Tibial nerve (tissue), 4 donors: ENCODE results near the gene CTNNA1. TPM values are rescaled to one million over a fixed set of nuclear protein-coding genes. Genes with fewer than 3 reads are reported as not detected.

Experiments used
- DNase-seq, 2 donors: peaks; one replicate each; pipeline ENCODE4 v3.0.0-alpha.2; 2019; ENCODE audit warnings: low spot score in 2 of 2
- H3K27ac ChIP-seq, 4 donors: fragments of 200-600 bp; sonication (generic) in 3 of 4; one replicate each; pipeline ENCODE4 v1.5.1; 2017 to 2019; ENCODE audit warnings: mild to moderate bottlenecking in 1 of 4
- H3K27me3 ChIP-seq, 2 donors: fragments of 200-600 bp; sonication (generic) in 1 of 2; one replicate each; pipeline versions ENCODE4 v1.5.1 to v1.6.0; 2017 to 2019
- H3K36me3 ChIP-seq, 3 donors: fragments of 200-600 bp; sonication (generic); one replicate each; pipeline ENCODE4 v1.5.1; 2018 to 2019
- H3K4me1 ChIP-seq, 4 donors: fragments of 200-600 bp; sonication (generic) in 3 of 4; one replicate each; pipeline ENCODE4 v1.5.1; 2017 to 2019
- H3K4me3 ChIP-seq, 4 donors: fragments of 200-600 bp; sonication (generic) in 3 of 4; one replicate each; pipeline ENCODE4 v1.5.1; 2017 to 2019; ENCODE audit warnings: mild to moderate bottlenecking in 1 of 4, moderate library complexity in 1 of 4
- H3K9me3 ChIP-seq, 4 donors: fragments of 200-600 bp; sonication (generic) in 3 of 4; one replicate each; pipeline ENCODE4 v1.5.1; 2017 to 2019
- EP300 ChIP-seq, 2 donors: sonication (generic); formaldehyde crosslinking; IDR thresholded peaks; one replicate each; pipeline ENCODE4 v1.6.1; 2017; ENCODE audit warnings: antibody characterized with exemption in 2 of 2, mild to moderate bottlenecking in 1 of 2
- POLR2A ChIP-seq, 2 donors: fragments of 450-650 bp; IDR thresholded peaks; one replicate each; pipeline ENCODE4 v1.6.1; 2017; ENCODE audit warnings: antibody characterized with exemption in 2 of 2, mild to moderate bottlenecking in 2 of 2, moderate library complexity in 2 of 2
- WGBS, 2 donors: methylation state at CpG; one replicate each; pipeline ENCODE4 v1.1.5; 2018; 5-methylcytosine and 5-hydroxymethylcytosine counted together
- total RNA-seq, 4 donors: library from RNA; depleted of rRNA; stranded (reverse); fragments of >200 nt; gene quantifications; one replicate each; pipeline ENCODE4 v1.1.0, GENCODE V29; 2016
- TF ChIP-seq, protein P1 (sequence below), 5 experiments: fragments of 200-600 bp in 3 of 5; fragments of 450-650 bp in 2 of 5; sonication (generic) in 3 of 5; IDR thresholded peaks; one replicate each; pipeline ENCODE4 v1.5.1; 2016 to 2019; ENCODE audit warnings: antibody characterized with exemption in 5 of 5, mild to moderate bottlenecking in 3 of 5, moderate library complexity in 2 of 5

Gene CTNNA1
- total RNA-seq, 4 donors from 2014 or later = 292 to 447 (median 321) TPM

DNA sequence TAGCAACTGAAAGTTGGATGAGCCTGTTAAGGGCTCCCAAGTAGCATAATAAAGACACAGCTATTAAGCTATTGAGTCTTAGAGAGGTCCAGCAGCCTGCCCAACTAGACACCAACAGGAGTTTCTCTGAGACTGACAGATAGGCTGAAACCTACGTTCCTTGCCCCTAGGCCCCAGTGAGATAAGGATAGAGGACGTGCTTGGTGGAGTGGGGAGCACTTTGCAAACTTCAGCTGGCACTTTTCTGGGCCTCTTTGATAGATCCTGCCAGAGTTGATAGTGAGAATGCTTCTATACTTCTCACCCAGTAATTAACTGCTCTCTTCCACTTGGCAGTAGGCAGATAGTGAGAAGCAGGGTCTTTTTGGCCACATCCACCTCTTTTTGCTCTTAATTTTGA, 20.8 kb upstream of the CTNNA1 start:
- no peak overlapping the region for H3K4me3 ChIP-seq
- WGBS, 2 donors = 83 to 92% methylated on average over 2 of the region's 2 CpGs
- H3K36me3 ChIP-seq = no peaks in the 10 kb centered on the region
- no peaks in the 10 kb centered on the region for H3K9me3 ChIP-seq
- no peaks in the 10 kb centered on the region for H3K27me3 ChIP-seq
- TF ChIP-seq, protein P1, sequence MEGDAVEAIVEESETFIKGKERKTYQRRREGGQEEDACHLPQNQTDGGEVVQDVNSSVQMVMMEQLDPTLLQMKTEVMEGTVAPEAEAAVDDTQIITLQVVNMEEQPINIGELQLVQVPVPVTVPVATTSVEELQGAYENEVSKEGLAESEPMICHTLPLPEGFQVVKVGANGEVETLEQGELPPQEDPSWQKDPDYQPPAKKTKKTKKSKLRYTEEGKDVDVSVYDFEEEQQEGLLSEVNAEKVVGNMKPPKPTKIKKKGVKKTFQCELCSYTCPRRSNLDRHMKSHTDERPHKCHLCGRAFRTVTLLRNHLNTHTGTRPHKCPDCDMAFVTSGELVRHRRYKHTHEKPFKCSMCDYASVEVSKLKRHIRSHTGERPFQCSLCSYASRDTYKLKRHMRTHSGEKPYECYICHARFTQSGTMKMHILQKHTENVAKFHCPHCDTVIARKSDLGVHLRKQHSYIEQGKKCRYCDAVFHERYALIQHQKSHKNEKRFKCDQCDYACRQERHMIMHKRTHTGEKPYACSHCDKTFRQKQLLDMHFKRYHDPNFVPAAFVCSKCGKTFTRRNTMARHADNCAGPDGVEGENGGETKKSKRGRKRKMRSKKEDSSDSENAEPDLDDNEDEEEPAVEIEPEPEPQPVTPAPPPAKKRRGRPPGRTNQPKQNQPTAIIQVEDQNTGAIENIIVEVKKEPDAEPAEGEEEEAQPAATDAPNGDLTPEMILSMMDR (IDR thresholded peaks at IDR 0.05) = no peak
- TF ChIP-seq EP300 (IDR thresholded peaks at IDR 0.05) (no peak), POLR2A (IDR thresholded peaks at IDR 0.05) (no peak)
- no peak for DNase-seq
- no peaks in the 10 kb centered on the region for H3K4me1 ChIP-seq
- no peak overlapping the region for H3K27ac ChIP-seq

DNA sequence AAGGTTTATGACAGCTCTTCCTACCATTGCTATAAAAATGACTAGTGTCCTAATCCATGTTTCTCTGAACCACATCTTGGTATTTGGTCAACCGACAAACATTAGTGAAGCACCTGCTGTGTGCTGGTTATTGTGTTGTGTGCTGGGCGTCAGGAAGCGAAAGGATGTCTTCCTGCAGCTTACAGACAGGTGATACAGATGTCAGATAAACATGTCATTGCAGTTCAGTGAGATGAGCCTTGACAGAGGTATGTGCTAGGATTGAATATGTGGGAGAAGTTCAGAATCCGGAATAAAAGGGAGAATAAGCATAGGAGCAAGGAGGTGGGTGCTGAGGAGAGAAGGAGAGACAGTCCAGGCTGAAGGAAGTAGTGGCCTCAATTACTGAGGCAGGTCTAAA, 20.3 kb upstream of the CTNNA1 start:
- no peaks in the 10 kb centered on the region for H3K36me3 ChIP-seq
- no peak overlapping the region for H3K4me3 ChIP-seq
- H3K4me1 ChIP-seq = no peaks in the 10 kb centered on the region
- H3K27ac ChIP-seq = no peak overlapping the region
- no peaks in the 10 kb centered on the region for H3K9me3 ChIP-seq
- DNase-seq = no peak
- WGBS, 2 donors = 74 to 91% methylated on average over 4 of the region's 4 CpGs
- no peak for TF ChIP-seq POLR2A (IDR thresholded peaks at IDR 0.05)
- TF ChIP-seq, protein P1 (IDR thresholded peaks at IDR 0.05) = no peak
- TF ChIP-seq EP300 (IDR thresholded peaks at IDR 0.05) = no peak
- H3K27me3 ChIP-seq = no peaks in the 10 kb centered on the region

- WGBS, 2 donors = 67 to 72% methylated on average over 2 of the region's 2 CpGs
- H3K4me1 ChIP-seq = no peaks in the 10 kb centered on the region
- no peaks in the 10 kb centered on the region for H3K9me3 ChIP-seq
- no peak overlapping the region for H3K27ac ChIP-seq
- no peak for DNase-seq
- no peaks in the 10 kb centered on the region for H3K27me3 ChIP-seq
- H3K4me3 ChIP-seq = no peak overlapping the region
- no peaks in the 10 kb centered on the region for H3K36me3 ChIP-seq
- TF ChIP-seq EP300 (IDR thresholded peaks at IDR 0.05) (no peak), POLR2A (IDR thresholded peaks at IDR 0.05) (no peak)
- TF ChIP-seq, protein P1 (IDR thresholded peaks at IDR 0.05) = no peak
These were observed 19.7 kb upstream of the CTNNA1 start for GRCh38 chr5:138733509-138733908.

DNA sequence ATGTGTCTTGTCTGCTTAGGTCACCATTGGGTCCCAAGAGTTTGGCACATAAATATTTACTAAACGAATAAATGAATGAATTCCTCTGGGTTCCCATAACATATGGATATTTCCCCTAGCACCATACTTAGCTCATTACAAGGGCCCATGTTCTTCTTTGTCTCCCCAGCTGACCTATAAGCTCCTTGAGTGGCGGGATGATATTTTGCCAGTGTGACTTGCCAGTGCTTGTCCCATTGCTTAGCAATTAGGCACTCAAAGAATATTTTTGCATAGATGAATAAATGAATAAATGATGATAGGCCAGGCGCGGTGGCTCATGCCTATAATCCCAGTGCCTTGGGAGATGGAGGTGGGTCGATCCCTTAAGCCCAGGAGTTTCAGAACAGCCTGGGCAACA, 16.9 kb upstream of the CTNNA1 start:
- DNase-seq = no peak
- H3K27me3 ChIP-seq = no peaks in the 10 kb centered on the region
- no peak overlapping the region for H3K27ac ChIP-seq
- no peaks in the 10 kb centered on the region for H3K9me3 ChIP-seq
- no peaks in the 10 kb centered on the region for H3K4me1 ChIP-seq
- H3K4me3 ChIP-seq = no peak overlapping the region
- H3K36me3 ChIP-seq = no peaks in the 10 kb centered on the region
- TF ChIP-seq EP300 (IDR thresholded peaks at IDR 0.05) = no peak
- TF ChIP-seq POLR2A (IDR thresholded peaks at IDR 0.05) = no peak
- TF ChIP-seq, protein P1 (IDR thresholded peaks at IDR 0.05) = no peak
- WGBS, 2 donors = 83 to 86% methylated on average over 5 of the region's 5 CpGs

DNA sequence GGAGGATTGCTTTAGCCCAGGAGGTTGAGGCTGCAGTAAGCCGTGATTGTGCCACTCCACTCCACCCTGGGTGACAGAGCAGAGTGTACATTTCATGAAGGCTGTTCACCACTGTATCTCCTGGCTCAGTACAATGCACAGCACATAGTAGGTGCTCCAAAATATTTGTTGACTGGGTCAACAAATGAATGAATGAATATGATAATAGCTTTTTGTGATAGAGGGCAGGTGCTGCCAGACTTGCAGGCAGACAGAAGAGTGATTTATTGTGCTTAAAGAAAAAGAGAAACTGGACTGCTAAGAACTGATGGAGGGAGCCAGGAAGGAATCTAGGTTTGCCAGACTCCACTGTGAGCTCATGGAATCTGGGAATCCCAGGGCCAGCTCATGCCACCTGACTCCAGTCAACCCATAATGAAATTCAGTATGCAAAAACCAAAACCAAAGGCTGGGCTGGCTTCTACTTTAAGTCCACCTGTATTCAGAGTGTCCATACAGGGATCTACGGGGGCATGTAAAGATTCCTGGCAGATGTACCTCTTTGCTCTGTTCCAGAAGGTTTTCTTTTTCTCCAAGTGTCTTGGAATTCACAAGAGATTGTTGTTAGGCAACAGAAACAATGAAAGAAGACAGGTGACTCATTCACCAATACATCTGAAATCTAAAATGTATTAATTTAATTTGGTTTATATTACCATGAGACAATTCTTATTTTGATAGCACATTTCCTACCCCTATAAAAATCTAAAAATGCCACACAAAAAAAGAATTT, 15.5 kb upstream of the CTNNA1 start:
- Histone ChIP-seq H3K27ac (no peak overlapping the region), H3K27me3 (no peaks in the 10 kb centered on the region), H3K4me3 (no peak overlapping the region), H3K9me3 (no peaks in the 10 kb centered on the region), H3K4me1 (no peaks in the 10 kb centered on the region), H3K36me3 (no peaks in the 10 kb centered on the region)
- no peak for DNase-seq
- 86 to 92% methylated on average over 2 of the region's 2 CpGs for WGBS, 2 donors
- TF ChIP-seq, protein P1 (IDR thresholded peaks at IDR 0.05) = no peak
- TF ChIP-seq POLR2A (IDR thresholded peaks at IDR 0.05) = no peak
